Lung (tissue), 12 donors: ENCODE data around the gene SLC44A4. TPM values are rescaled to one million over a fixed set of nuclear protein-coding genes. Genes with fewer than 3 reads are reported as not detected.
"Not testable (repeated sequence)": the region's sequence is repeated elsewhere in the genome, so short reads cannot be mapped to it uniquely, and the experiment has no call there.

Source experiments
- ATAC-seq: fragments of 200-7000 bp; cut with Tn5 transposase; one replicate; pipeline ENCODE4 v1.9.1; 2020; ENCODE audit warnings: moderate number of reproducible peaks; ENCODE audit not compliant: insufficient read depth, low FRiP score
- DNase-seq, 3 donors: peaks; one replicate each; pipeline ENCODE4 v3.0.0-alpha.2; 2013 to 2017
- H3K27ac ChIP-seq, 2 donors: one replicate each; pipeline ENCODE4 v1.5.1; 2013; ENCODE audit warnings: mild to moderate bottlenecking in 2 of 2, moderate library complexity in 2 of 2, control low read depth in 1 of 2, inconsistent platforms in 1 of 2, low read depth in 1 of 2, low read length in 1 of 2
- H3K27me3 ChIP-seq, 3 donors: one replicate each; pipeline ENCODE4 v1.5.1; 2013; ENCODE audit warnings: low read length in 2 of 3; ENCODE audit not compliant: control insufficient read depth in 3 of 3, insufficient read depth in 3 of 3
- H3K36me3 ChIP-seq, 4 donors: one replicate each; pipeline ENCODE4 v1.5.1; 2013; ENCODE audit warnings: low read length in 4 of 4, mild to moderate bottlenecking in 1 of 4, moderate library complexity in 1 of 4; ENCODE audit not compliant: control insufficient read depth in 4 of 4, insufficient read depth in 4 of 4
- H3K4me1 ChIP-seq, 5 donors: one replicate each; pipeline ENCODE4 v1.5.1; 2013; ENCODE audit warnings: low read length in 5 of 5, mild to moderate bottlenecking in 2 of 5, moderate library complexity in 1 of 5; ENCODE audit not compliant: control insufficient read depth in 5 of 5, insufficient read depth in 5 of 5
- H3K4me3 ChIP-seq: one replicate; pipeline ENCODE4 v1.5.1; 2013; ENCODE audit warnings: mild to moderate bottlenecking, control low read depth, moderate library complexity
- H3K9ac ChIP-seq, 2 donors: one replicate each; pipeline ENCODE4 v1.5.1; 2013; ENCODE audit warnings: low read length in 2 of 2, control low read depth in 1 of 2; ENCODE audit not compliant: insufficient read depth in 1 of 2
- H3K9me3 ChIP-seq, 4 donors: one replicate each; pipeline ENCODE4 v1.5.1; 2013; ENCODE audit warnings: low read length in 3 of 4, mild to moderate bottlenecking in 1 of 4, moderate library complexity in 1 of 4; ENCODE audit not compliant: control insufficient read depth in 4 of 4, insufficient read depth in 3 of 4
- WGBS, 2 donors: extraction: QIAGEN DNeasy Blood & Tissue Kit; methylation state at CpG; one replicate each; pipeline ENCODE4 v1.1.7; 2013; 5-methylcytosine and 5-hydroxymethylcytosine counted together
- polyA plus RNA-seq, 2 donors: library from polyadenylated mRNA; stranded (reverse); fragments of 200-250 nt; gene quantifications; one replicate each; pipeline ENCODE4 v1.2.1, GENCODE V29; 2013
- total RNA-seq, 2 donors: library from RNA; depleted of rRNA in 1 of 2; stranded (reverse); fragments of >200 nt in 1 of 2; gene quantifications; one replicate each; pipeline ENCODE4 v1.2.1, GENCODE V29; 2014 to 2021
- TF ChIP-seq, protein P1 (sequence below): IDR thresholded peaks from 2 replicates; pipeline ENCODE4 v1.5.1; 2012; ENCODE audit warnings: mild to moderate bottlenecking; ENCODE audit errors: control extremely low read depth, extremely low read depth
- donor health status: control.
- donor health status: control.
- donor health status: Bipolar disorder and iron deficiency.
- donor health status: healthy.
- donor health status: DM: yes; HTN: yes; CAD: no.

SLC44A4 gene
- total and polyA plus RNA-seq, 4 donors = 22.2 to 121 (median 49.7) TPM

DNA sequence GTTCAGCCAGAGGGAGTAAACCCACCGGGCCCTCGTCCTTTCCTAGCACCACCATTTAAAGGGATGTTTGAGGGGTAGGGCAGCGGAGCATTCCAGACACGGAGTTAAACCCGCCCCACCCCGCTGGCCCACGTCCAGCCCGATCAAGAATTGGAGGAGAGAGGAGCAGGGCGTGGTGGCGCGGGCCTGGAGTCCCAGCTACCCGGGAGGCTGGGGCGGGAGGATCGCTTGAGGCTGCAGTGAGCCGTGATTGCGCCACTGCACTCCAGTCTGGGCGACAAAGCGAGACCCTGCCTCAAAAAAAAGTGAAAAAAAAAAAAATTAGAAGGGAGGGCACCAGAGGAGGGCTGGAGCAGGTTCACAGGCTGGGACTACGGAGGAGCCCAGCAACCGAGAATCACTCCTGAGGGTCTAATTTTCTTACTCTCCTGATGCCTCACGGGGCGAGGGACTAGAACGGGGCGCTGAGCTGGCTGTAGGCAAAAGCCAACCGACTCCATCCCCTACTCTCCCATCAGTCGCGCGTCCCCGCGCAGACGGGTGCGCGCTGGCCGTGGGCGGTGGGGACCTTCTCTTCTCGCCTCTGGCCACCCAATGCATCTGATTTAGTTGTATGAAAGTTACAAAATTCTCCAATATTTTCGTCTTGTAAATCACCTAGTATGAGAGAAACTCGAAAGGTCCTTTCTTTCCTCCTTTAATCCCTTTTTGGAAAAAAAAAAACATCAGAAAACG lies 57.3 kb downstream of the SLC44A4 start:
- Histone ChIP-seq H3K27me3 (no peaks in the 10 kb centered on the region), H3K27ac (peak overlapping the region; percentile 67 to 88), H3K36me3 (no peaks in the 10 kb centered on the region), H3K4me3 (peak overlapping the region; percentile 0), H3K9me3 (no peaks in the 10 kb centered on the region), H3K4me1 (peaks cover 6 to 29% (median 9%) of the 10 kb centered on the region in 5 donors), H3K9ac (peak overlapping the region; percentile 40 to 65)
- DNase-seq (peak; percentile 59 to 78 (median 75)), ATAC-seq (peak; percentile 66)
- TF ChIP-seq, protein P1, sequence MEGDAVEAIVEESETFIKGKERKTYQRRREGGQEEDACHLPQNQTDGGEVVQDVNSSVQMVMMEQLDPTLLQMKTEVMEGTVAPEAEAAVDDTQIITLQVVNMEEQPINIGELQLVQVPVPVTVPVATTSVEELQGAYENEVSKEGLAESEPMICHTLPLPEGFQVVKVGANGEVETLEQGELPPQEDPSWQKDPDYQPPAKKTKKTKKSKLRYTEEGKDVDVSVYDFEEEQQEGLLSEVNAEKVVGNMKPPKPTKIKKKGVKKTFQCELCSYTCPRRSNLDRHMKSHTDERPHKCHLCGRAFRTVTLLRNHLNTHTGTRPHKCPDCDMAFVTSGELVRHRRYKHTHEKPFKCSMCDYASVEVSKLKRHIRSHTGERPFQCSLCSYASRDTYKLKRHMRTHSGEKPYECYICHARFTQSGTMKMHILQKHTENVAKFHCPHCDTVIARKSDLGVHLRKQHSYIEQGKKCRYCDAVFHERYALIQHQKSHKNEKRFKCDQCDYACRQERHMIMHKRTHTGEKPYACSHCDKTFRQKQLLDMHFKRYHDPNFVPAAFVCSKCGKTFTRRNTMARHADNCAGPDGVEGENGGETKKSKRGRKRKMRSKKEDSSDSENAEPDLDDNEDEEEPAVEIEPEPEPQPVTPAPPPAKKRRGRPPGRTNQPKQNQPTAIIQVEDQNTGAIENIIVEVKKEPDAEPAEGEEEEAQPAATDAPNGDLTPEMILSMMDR = no peak
- WGBS, 2 donors = 4% methylated on average over 39 of the region's 39 CpGs

DNA sequence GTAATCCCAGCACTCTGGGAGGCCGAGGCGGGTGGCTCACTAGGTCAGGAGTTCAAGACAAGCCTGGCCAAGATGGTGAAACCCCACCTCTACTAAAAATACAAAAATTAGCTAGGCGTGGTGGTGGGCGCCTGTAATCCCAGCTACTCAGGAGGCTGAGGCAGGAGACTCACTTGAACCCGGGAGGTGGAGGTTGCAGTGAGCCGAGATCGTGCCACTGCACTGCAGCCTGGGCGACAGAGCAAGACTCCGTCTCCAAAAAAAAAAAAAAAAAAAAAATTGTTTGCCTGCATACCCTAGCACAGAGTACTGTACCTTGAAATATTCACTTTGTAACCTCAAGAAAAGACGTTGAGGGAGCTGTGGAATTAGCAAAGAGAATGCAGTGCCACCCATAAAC lies 58.4 kb downstream of the SLC44A4 start:
- H3K27me3 ChIP-seq, DNase-seq, ATAC-seq, H3K9me3 ChIP-seq, H3K4me3 ChIP-seq, H3K9ac ChIP-seq, H3K36me3 ChIP-seq: not testable (repeated sequence)
- WGBS, 2 donors = 92 to 95% methylated on average over 9 to 10 of the region's 10 CpGs
- peak overlapping the region in 1 of 2 donors; percentile 67 for H3K27ac ChIP-seq
- peaks cover under 1 to 18% (median 6%) of the 10 kb centered on the region in 5 donors for H3K4me1 ChIP-seq

DNA sequence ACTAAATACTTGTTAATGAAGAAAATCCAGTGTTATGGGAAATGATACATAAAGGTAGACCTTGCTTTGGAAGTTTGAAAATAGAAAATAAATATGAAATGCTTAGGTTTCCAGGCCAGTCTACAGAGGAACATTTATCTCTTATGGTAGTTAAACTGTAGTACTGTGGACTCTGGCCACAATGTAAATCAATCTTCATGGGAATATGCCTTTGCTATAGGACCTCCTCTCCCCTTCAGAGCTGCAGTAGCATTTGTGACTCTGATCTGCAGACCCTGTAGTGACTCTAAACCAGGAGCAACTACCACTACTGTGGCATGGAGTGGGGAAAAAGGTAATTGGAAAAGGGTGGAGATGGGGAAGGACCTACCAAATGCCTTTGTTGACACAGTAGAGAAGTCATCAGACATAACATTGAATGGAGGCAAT lies 58.9 kb downstream of the SLC44A4 start:
- no peak overlapping the region for H3K4me3 ChIP-seq
- no peaks in the 10 kb centered on the region for H3K27me3 ChIP-seq
- no peaks in the 10 kb centered on the region for H3K36me3 ChIP-seq
- H3K27ac ChIP-seq = peak overlapping the region; percentile 56 to 61
- TF ChIP-seq, protein P1 = no peak
- H3K4me1 ChIP-seq = peaks cover 0 to 18% (median 6%) of the 10 kb centered on the region in 5 donors
- ATAC-seq = no peak
- DNase-seq = no peak
- no peak overlapping the region for H3K9ac ChIP-seq
- H3K9me3 ChIP-seq = no peaks in the 10 kb centered on the region

DNA sequence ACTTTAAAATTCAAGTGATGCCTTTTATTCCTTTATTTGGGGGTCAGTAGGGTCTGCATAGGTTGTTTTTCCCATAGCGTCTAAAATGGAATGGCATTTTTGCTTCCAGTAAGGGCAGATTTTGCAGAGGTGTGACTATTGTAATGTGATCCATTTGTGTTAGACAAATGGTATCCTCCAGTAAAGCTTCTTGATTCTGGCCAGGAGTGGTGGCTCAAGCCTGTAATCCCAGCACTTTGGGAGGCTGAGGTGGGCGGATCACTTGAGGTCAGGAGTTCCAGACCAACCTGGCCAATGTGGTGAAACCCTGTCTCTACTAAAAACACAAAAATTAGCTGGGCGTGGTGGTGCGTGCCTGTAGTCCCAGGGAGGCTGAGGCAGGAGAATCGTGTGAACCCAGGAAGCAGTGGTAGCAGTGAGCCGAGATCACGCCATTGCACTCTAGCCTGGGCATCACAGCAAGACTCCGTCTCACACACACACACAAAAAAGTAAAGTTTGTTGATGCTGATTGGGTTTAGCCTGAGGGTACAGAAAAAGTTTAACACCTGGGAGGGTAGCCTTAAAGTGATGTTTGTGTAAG lies 60.8 kb downstream of the SLC44A4 start:
- H3K27ac ChIP-seq = peak overlapping the region; percentile 55 to 91
- H3K36me3 ChIP-seq, ATAC-seq, DNase-seq, H3K4me3 ChIP-seq, H3K9me3 ChIP-seq, H3K27me3 ChIP-seq: not testable (repeated sequence)
- 40 to 43% methylated on average over 8 of the region's 8 CpGs for WGBS, 2 donors
- H3K9ac ChIP-seq = peak overlapping the region in 1 of 2 donors; percentile 68
- H3K4me1 ChIP-seq = peaks cover 2 to 24% (median 9%) of the 10 kb centered on the region in 5 donors

DNA sequence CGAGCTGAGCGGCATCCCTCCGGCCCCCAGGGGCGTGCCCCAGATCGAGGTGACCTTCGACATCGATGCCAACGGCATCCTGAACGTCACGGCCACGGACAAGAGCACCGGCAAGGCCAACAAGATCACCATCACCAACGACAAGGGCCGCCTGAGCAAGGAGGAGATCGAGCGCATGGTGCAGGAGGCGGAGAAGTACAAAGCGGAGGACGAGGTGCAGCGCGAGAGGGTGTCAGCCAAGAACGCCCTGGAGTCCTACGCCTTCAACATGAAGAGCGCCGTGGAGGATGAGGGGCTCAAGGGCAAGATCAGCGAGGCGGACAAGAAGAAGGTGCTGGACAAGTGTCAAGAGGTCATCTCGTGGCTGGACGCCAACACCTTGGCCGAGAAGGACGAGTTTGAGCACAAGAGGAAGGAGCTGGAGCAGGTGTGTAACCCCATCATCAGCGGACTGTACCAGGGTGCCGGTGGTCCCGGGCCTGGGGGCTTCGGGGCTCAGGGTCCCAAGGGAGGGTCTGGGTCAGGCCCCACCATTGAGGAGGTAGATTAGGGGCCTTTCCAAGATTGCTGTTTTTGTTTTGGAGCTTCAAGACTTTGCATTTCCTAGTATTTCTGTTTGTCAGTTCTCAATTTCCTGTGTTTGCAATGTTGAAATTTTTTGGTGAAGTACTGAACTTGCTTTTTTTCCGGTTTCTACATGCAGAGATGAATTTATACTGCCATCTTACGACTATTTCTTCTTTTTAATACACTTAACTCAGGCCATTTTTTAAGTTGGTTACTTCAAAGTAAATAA lies 61.5 kb downstream of the SLC44A4 start:
- ATAC-seq, H3K27me3 ChIP-seq, H3K36me3 ChIP-seq, H3K9me3 ChIP-seq: not testable (repeated sequence)
- Histone ChIP-seq H3K9ac (peak overlapping the region in 1 of 2 donors; percentile 68), H3K4me1 (peaks cover 2 to 20% (median 9%) of the 10 kb centered on the region in 5 donors), H3K27ac (peak overlapping the region; percentile 37 to 91), H3K4me3 (peak overlapping the region; percentile 35)
- peak in 2 of 3 donors; percentile 40 to 49 for DNase-seq
- WGBS, 2 donors = 36 to 41% methylated on average over 15 of the region's 37 CpGs
